Activated CD8-positive, alpha-beta memory T cell treated with anti-CD3 and anti-CD28 coated beads, Interleukin-2, amount 10 ng/mL, durations not matched to agents 7 days and 5 days (primary cell): ENCODE data around the gene FNDC3B. TPM values are rescaled to one million over a fixed set of nuclear protein-coding genes. Genes with fewer than 3 reads are reported as not detected.

Source experiments
- ATAC-seq: fragments of 150-1000 bp; cut with Tn5 transposase; one replicate; pipeline ENCODE4 v1.10.0; 2021; ENCODE audit warnings: moderate library complexity
- CTCF ChIA-PET: fragments of 350-600 bp; sonication (Branson Sonifier 250); formaldehyde crosslinking; loops from one replicate; lab custom pipeline; 2021; ENCODE audit warnings: antibody characterized with exemption; lab: Charles Lee
- DNase-seq: peaks from one replicate; pipeline ENCODE4 v3.0.0-alpha.2; 2020
- H3K27ac Mint-ChIP-seq: one replicate; pipeline ENCODE4 v1.8.0; 2021; ENCODE audit warnings: mild to moderate bottlenecking, mixed read lengths
- H3K27me3 Mint-ChIP-seq: one replicate; pipeline ENCODE4 v1.8.0; 2021; ENCODE audit warnings: mixed read lengths
- H3K36me3 Mint-ChIP-seq: one replicate; pipeline ENCODE4 v1.8.0; 2021; ENCODE audit warnings: mild to moderate bottlenecking, mixed read lengths
- H3K4me1 Mint-ChIP-seq: one replicate; pipeline ENCODE4 v1.8.0; 2021; ENCODE audit warnings: mixed read lengths
- H3K4me3 Mint-ChIP-seq: one replicate; pipeline ENCODE4 v1.8.0; 2021; ENCODE audit warnings: mild to moderate bottlenecking, moderate library complexity, mixed read lengths
- H3K9me3 Mint-ChIP-seq: one replicate; pipeline ENCODE4 v1.8.0; 2022; ENCODE audit warnings: low read depth, mixed read lengths
- total RNA-seq, 2 experiments: library from RNA; stranded (reverse); gene quantifications; one replicate each; pipeline ENCODE4 v1.2.3, GENCODE V29; 2021

The FNDC3B gene
- total RNA-seq, 2 experiments from 2014 or later = 25.4 to 31.1 TPM

- no peaks in the 10 kb centered on the region for H3K27me3 Mint-ChIP-seq
- CTCF ChIA-PET = interaction anchor here (0.7 kb wide), 1 partner anchor 25 kb away, joined by 3 read pairs; no protein-coding TSS in a partner anchor
- H3K9me3 Mint-ChIP-seq = no peaks in the 10 kb centered on the region
- H3K4me1 Mint-ChIP-seq = peaks cover 14% of the 10 kb centered on the region
- no peak for ATAC-seq
- peaks cover 28% of the 10 kb centered on the region for H3K36me3 Mint-ChIP-seq
- H3K4me3 Mint-ChIP-seq = no peak overlapping the region
- no peak overlapping the region for H3K27ac Mint-ChIP-seq
- no peak for DNase-seq
Observed at GRCh38 chr3:172051310-172051956, 12.1 kb downstream of the FNDC3B start.

- peaks cover 11% of the 10 kb centered on the region for H3K4me1 Mint-ChIP-seq
- H3K27me3 Mint-ChIP-seq = no peaks in the 10 kb centered on the region
- DNase-seq = no peak
- peaks cover 28% of the 10 kb centered on the region for H3K36me3 Mint-ChIP-seq
- H3K4me3 Mint-ChIP-seq = no peak overlapping the region
- CTCF ChIA-PET = no interaction called here
- no peak for ATAC-seq
- no peaks in the 10 kb centered on the region for H3K9me3 Mint-ChIP-seq
- H3K27ac Mint-ChIP-seq = no peak overlapping the region
Observed at GRCh38 chr3:172051957-172052354, 12.6 kb downstream of the FNDC3B start.

GRCh38 chr3:172052405-172052804 lies 13.0 kb downstream of the FNDC3B start:
- no peaks in the 10 kb centered on the region for H3K27me3 Mint-ChIP-seq
- peaks cover 30% of the 10 kb centered on the region for H3K36me3 Mint-ChIP-seq
- no peak for DNase-seq
- H3K4me3 Mint-ChIP-seq = no peak overlapping the region
- no peak overlapping the region for H3K27ac Mint-ChIP-seq
- CTCF ChIA-PET = no interaction called here
- H3K4me1 Mint-ChIP-seq = peaks cover 14% of the 10 kb centered on the region
- no peaks in the 10 kb centered on the region for H3K9me3 Mint-ChIP-seq
- no peak for ATAC-seq

GRCh38 chr3:172054115-172054764 lies 14.9 kb downstream of the FNDC3B start:
- CTCF ChIA-PET = interaction anchor here (0.6 to 1.2 kb wide), 2 partner anchors 43 to 201 kb away, joined by 3 read pairs; no protein-coding TSS in a partner anchor
- DNase-seq (no peak), ATAC-seq (no peak)
- H3K27ac Mint-ChIP-seq = no peak overlapping the region
- peaks cover 14% of the 10 kb centered on the region for H3K4me1 Mint-ChIP-seq
- peaks cover 26% of the 10 kb centered on the region for H3K36me3 Mint-ChIP-seq
- no peak overlapping the region for H3K4me3 Mint-ChIP-seq
- no peaks in the 10 kb centered on the region for H3K9me3 Mint-ChIP-seq
- no peaks in the 10 kb centered on the region for H3K27me3 Mint-ChIP-seq

- no peak overlapping the region for H3K4me3 Mint-ChIP-seq
- CTCF ChIA-PET = interaction anchor here (1.2 to 1.4 kb wide), 2 partner anchors 10 to 11 kb away, joined by 3 to 4 read pairs; no protein-coding TSS in a partner anchor
- peaks cover 15% of the 10 kb centered on the region for H3K4me1 Mint-ChIP-seq
- no peak for DNase-seq
- ATAC-seq = no peak
- H3K27ac Mint-ChIP-seq = peak overlapping the region; percentile 25
- H3K9me3 Mint-ChIP-seq = no peaks in the 10 kb centered on the region
- no peaks in the 10 kb centered on the region for H3K27me3 Mint-ChIP-seq
- H3K36me3 Mint-ChIP-seq = peaks cover 14% of the 10 kb centered on the region
Observed at GRCh38 chr3:172056416-172056815, 17.0 kb downstream of the FNDC3B start.

- Mint-ChIP-seq H3K27ac (no peak overlapping the region), H3K9me3 (no peaks in the 10 kb centered on the region)
Observed at GRCh38 chr3:172057059-172057458, 17.7 kb downstream of the FNDC3B start.

GRCh38 chr3:172057624-172058327 lies 18.4 kb downstream of the FNDC3B start:
- CTCF ChIA-PET = interaction anchor here (1.2 to 1.4 kb wide), 3 partner anchors 12 to 609 kb away, joined by 3 to 4 read pairs (median 3); no protein-coding TSS in a partner anchor
- H3K27ac Mint-ChIP-seq = no peak overlapping the region
- no peak for ATAC-seq
- H3K9me3 Mint-ChIP-seq = no peaks in the 10 kb centered on the region
- peaks cover 7% of the 10 kb centered on the region for H3K36me3 Mint-ChIP-seq
- no peak overlapping the region for H3K4me3 Mint-ChIP-seq
- no peaks in the 10 kb centered on the region for H3K27me3 Mint-ChIP-seq
- H3K4me1 Mint-ChIP-seq = peaks cover 25% of the 10 kb centered on the region
- DNase-seq = no peak

More at GRCh38 chr3:172057059-172057458, 17.7 kb downstream of the FNDC3B start:
- CTCF ChIA-PET = interaction anchor here (1.2 to 1.4 kb wide), 2 partner anchors 11 to 12 kb away, joined by 3 to 4 read pairs; no protein-coding TSS in a partner anchor
- Mint-ChIP-seq H3K27me3 (no peaks in the 10 kb centered on the region), H3K4me3 (no peak overlapping the region), H3K4me1 (peaks cover 21% of the 10 kb centered on the region), H3K36me3 (peaks cover 10% of the 10 kb centered on the region)
- no peak for ATAC-seq
- DNase-seq = no peak

GRCh38 chr3:172059532-172059931 lies 20.2 kb downstream of the FNDC3B start:
- no peak overlapping the region for H3K4me3 Mint-ChIP-seq
- no peak for ATAC-seq
- peaks cover 13% of the 10 kb centered on the region for H3K36me3 Mint-ChIP-seq
- DNase-seq = no peak
- CTCF ChIA-PET = no interaction called here
- no peaks in the 10 kb centered on the region for H3K9me3 Mint-ChIP-seq
- peaks cover 30% of the 10 kb centered on the region for H3K4me1 Mint-ChIP-seq
- H3K27ac Mint-ChIP-seq = no peak overlapping the region
- H3K27me3 Mint-ChIP-seq = no peaks in the 10 kb centered on the region

GRCh38 chr3:172060234-172060633 lies 20.9 kb downstream of the FNDC3B start:
- no peak for ATAC-seq
- Mint-ChIP-seq H3K4me1 (peaks cover 29% of the 10 kb centered on the region), H3K27ac (no peak overlapping the region), H3K27me3 (no peaks in the 10 kb centered on the region), H3K36me3 (peaks cover 16% of the 10 kb centered on the region), H3K9me3 (no peaks in the 10 kb centered on the region), H3K4me3 (no peak overlapping the region)
- CTCF ChIA-PET = no interaction called here
- DNase-seq = no peak

- Mint-ChIP-seq H3K4me1 (peaks cover 23% of the 10 kb centered on the region), H3K36me3 (peaks cover 13% of the 10 kb centered on the region), H3K27ac (no peak overlapping the region), H3K4me3 (peak overlapping the region; percentile 9), H3K27me3 (no peaks in the 10 kb centered on the region), H3K9me3 (no peaks in the 10 kb centered on the region)
- DNase-seq (no peak), ATAC-seq (peak; percentile 55)
- CTCF ChIA-PET = interaction anchor here (0.7 kb wide), 1 partner anchor 34 kb away, joined by 3 read pairs; no protein-coding TSS in a partner anchor
Observed at GRCh38 chr3:172061724-172062184, 22.4 kb downstream of the FNDC3B start.

- Mint-ChIP-seq H3K27me3 (no peaks in the 10 kb centered on the region), H3K36me3 (peaks cover 12% of the 10 kb centered on the region), H3K27ac (peak overlapping the region; percentile 40), H3K9me3 (no peaks in the 10 kb centered on the region), H3K4me3 (no peak overlapping the region), H3K4me1 (peaks cover 24% of the 10 kb centered on the region)
- no peak for ATAC-seq
- DNase-seq = no peak
- CTCF ChIA-PET = no interaction called here
Observed at GRCh38 chr3:172062761-172063160, 23.4 kb downstream of the FNDC3B start.

- H3K27ac Mint-ChIP-seq = no peak overlapping the region
- no peak overlapping the region for H3K4me3 Mint-ChIP-seq
- peaks cover 12% of the 10 kb centered on the region for H3K36me3 Mint-ChIP-seq
- no peaks in the 10 kb centered on the region for H3K27me3 Mint-ChIP-seq
- DNase-seq (no peak), ATAC-seq (no peak)
- peaks cover 24% of the 10 kb centered on the region for H3K4me1 Mint-ChIP-seq
- no peaks in the 10 kb centered on the region for H3K9me3 Mint-ChIP-seq
- CTCF ChIA-PET = interaction anchor here (1.0 kb wide), 1 partner anchor 23 kb away, joined by 3 read pairs; no protein-coding TSS in a partner anchor
Observed at GRCh38 chr3:172063456-172064432, 24.4 kb downstream of the FNDC3B start.
